Endodermal cell (in vitro differentiated cells): ENCODE results near the gene FAM186B. TPM values are rescaled to one million over a fixed set of nuclear protein-coding genes. Genes with fewer than 3 reads are reported as not detected.

Source experiments
- DNase-seq: peaks from one replicate; pipeline ENCODE4 v3.0.0-alpha.2; 2017
- H3K27ac ChIP-seq: 2 replicates; pipeline ENCODE4 v1.5.1; 2013; ENCODE audit warnings: mild to moderate bottlenecking, low read depth, low read length, moderate library complexity
- H3K27me3 ChIP-seq: 2 replicates; pipeline ENCODE4 v1.6.1; 2013; ENCODE audit warnings: mild to moderate bottlenecking, low read length, moderate library complexity; ENCODE audit not compliant: insufficient read depth, control insufficient read depth, poor library complexity, severe bottlenecking
- H3K36me3 ChIP-seq: 2 replicates; pipeline ENCODE4 v1.7.0; 2013; ENCODE audit warnings: mild to moderate bottlenecking, low read length, moderate library complexity; ENCODE audit not compliant: control insufficient read depth, insufficient read depth
- H3K4me1 ChIP-seq: one replicate; pipeline ENCODE4 v1.7.0; 2013; ENCODE audit warnings: low read length; ENCODE audit not compliant: control insufficient read depth, insufficient read depth
- H3K4me3 ChIP-seq: 2 replicates; pipeline ENCODE4 v1.5.1; 2013; ENCODE audit warnings: mild to moderate bottlenecking, low read length, moderate library complexity
- H3K9ac ChIP-seq: 2 replicates; pipeline ENCODE4 v1.6.1; 2013; ENCODE audit warnings: mild to moderate bottlenecking, low read length, moderate library complexity; ENCODE audit not compliant: poor library complexity, severe bottlenecking; ENCODE audit errors: extremely low read depth
- H3K9me3 ChIP-seq: 2 replicates; pipeline ENCODE4 v1.6.1; 2013; ENCODE audit warnings: mild to moderate bottlenecking, low read length, moderate library complexity; ENCODE audit not compliant: control insufficient read depth
- H3K27ac Mint-ChIP-seq: 2 replicates; pipeline ENCODE4 v1.8.0; 2020; ENCODE audit warnings: mixed read lengths
- H3K27me3 Mint-ChIP-seq: 2 replicates; pipeline ENCODE4 v1.8.0; 2021; ENCODE audit warnings: mild to moderate bottlenecking, mixed read lengths; ENCODE audit not compliant: insufficient read depth
- H3K36me3 Mint-ChIP-seq: 2 replicates; pipeline ENCODE4 v1.8.0; 2020; ENCODE audit warnings: low read depth, mixed read lengths
- H3K4me1 Mint-ChIP-seq: 2 replicates; pipeline ENCODE4 v1.8.0; 2020; ENCODE audit warnings: mixed read lengths
- H3K4me3 Mint-ChIP-seq: 2 replicates; pipeline ENCODE4 v1.8.0; 2020; ENCODE audit warnings: mild to moderate bottlenecking, moderate library complexity, mixed read lengths
- H3K9me3 Mint-ChIP-seq: 2 replicates; pipeline ENCODE4 v1.8.0; 2020; ENCODE audit warnings: mild to moderate bottlenecking, mixed read lengths
- CTCF ChIP-seq: fragments of 200-600 bp; sonication (generic); conservative IDR thresholded peaks from 2 replicates; pipeline ENCODE4 v1.5.0; 2021; ENCODE audit warnings: antibody characterized with exemption, mild to moderate bottlenecking
- WGBS, 2 experiments: methylation state at CpG; one replicate each; pipeline versions ENCODE4 v1.1.5 to v1.1.7; 2013; ENCODE audit warnings: missing lambda C conversion rate in 2 of 2, mixed read lengths in 1 of 2; ENCODE audit not compliant: insufficient coverage in 1 of 2, insufficient read length in 1 of 2; 5-methylcytosine and 5-hydroxymethylcytosine counted together
- total RNA-seq, 2 donors: library from RNA; stranded (reverse); fragmentation: NEBNext Ultra II Directional in 1 of 2; extraction: Animal tissue kit (Norgen Biotek cat#: 25700) in 1 of 2; gene quantifications; 2 replicates in 1 of 2; 3 replicates in 1 of 2; pipeline ENCODE4 v1.2.1, GENCODE V29; 2021

The FAM186B gene
- total RNA-seq, 2 donors from 2014 or later, result 0.22 to 0.26 TPM

GRCh38 chr12:49557187-49557916, 48.1 kb downstream of the FAM186B start:
- DNase-seq, result no peak
- H3K36me3 ChIP-seq, result peaks cover 52% of the 10 kb centered on the region
- H3K27ac ChIP-seq, result no peak overlapping the region
- no peak overlapping the region for H3K27ac Mint-ChIP-seq
- no peak overlapping the region for H3K9ac ChIP-seq
- H3K4me3 Mint-ChIP-seq, result no peak overlapping the region
- H3K27me3 ChIP-seq, result no peaks in the 10 kb centered on the region
- TF ChIP-seq CTCF, result no peak
- no peaks in the 10 kb centered on the region for H3K9me3 ChIP-seq
- H3K4me3 ChIP-seq, result no peak overlapping the region
- 93 to 96% methylated on average over 9 to 18 of the region's 18 CpGs for WGBS, 2 experiments
- H3K4me1 ChIP-seq, result no peaks in the 10 kb centered on the region
- H3K4me1 Mint-ChIP-seq, result peaks cover 11% of the 10 kb centered on the region
- H3K27me3 Mint-ChIP-seq, result peaks cover 8% of the 10 kb centered on the region
- H3K9me3 Mint-ChIP-seq, result no peaks in the 10 kb centered on the region
- peaks cover 28% of the 10 kb centered on the region for H3K36me3 Mint-ChIP-seq

- TF ChIP-seq CTCF, result no peak
- Mint-ChIP-seq H3K4me1 (peaks cover 11% of the 10 kb centered on the region), H3K27ac (no peak overlapping the region), H3K36me3 (peaks cover 22% of the 10 kb centered on the region), H3K9me3 (no peaks in the 10 kb centered on the region), H3K4me3 (no peak overlapping the region), H3K27me3 (peaks cover 14% of the 10 kb centered on the region)
- no peaks in the 10 kb centered on the region for H3K4me1 ChIP-seq
- no peak overlapping the region for H3K27ac ChIP-seq
- no peak overlapping the region for H3K9ac ChIP-seq
- 94 to 100% methylated on average over 8 to 12 of the region's 12 CpGs for WGBS, 2 experiments
- no peaks in the 10 kb centered on the region for H3K9me3 ChIP-seq
- no peak overlapping the region for H3K4me3 ChIP-seq
- H3K27me3 ChIP-seq, result no peaks in the 10 kb centered on the region
- DNase-seq, result no peak
- peaks cover 45% of the 10 kb centered on the region for H3K36me3 ChIP-seq
Observed at GRCh38 chr12:49556391-49557186, 48.9 kb downstream of the FAM186B start.

- H3K27me3 ChIP-seq, result no peaks in the 10 kb centered on the region
Observed at GRCh38 chr12:49555631-49556390, 49.6 kb downstream of the FAM186B start.

More at GRCh38 chr12:49555631-49556390, 49.6 kb downstream of the FAM186B start:
- Histone ChIP-seq H3K36me3 (peaks cover 39% of the 10 kb centered on the region), H3K4me1 (no peaks in the 10 kb centered on the region), H3K4me3 (no peak overlapping the region), H3K27ac (no peak overlapping the region), H3K9ac (no peak overlapping the region), H3K9me3 (no peaks in the 10 kb centered on the region)
- no peak overlapping the region for H3K27ac Mint-ChIP-seq
- H3K27me3 Mint-ChIP-seq, result peaks cover 18% of the 10 kb centered on the region
- no peak overlapping the region for H3K4me3 Mint-ChIP-seq
- peaks cover 15% of the 10 kb centered on the region for H3K4me1 Mint-ChIP-seq
- WGBS, 2 experiments, result 91 to 95% methylated on average over 11 to 18 of the region's 18 CpGs
- TF ChIP-seq CTCF, result no peak
- no peaks in the 10 kb centered on the region for H3K9me3 Mint-ChIP-seq
- no peak for DNase-seq
- H3K36me3 Mint-ChIP-seq, result peaks cover 20% of the 10 kb centered on the region
